ENCODE results near the gene GNB1.
"Not testable (repeated sequence)": the region's sequence is repeated elsewhere in the genome, so short reads cannot be mapped to it uniquely, and the experiment has no call there.

Gene GNB1

DNA sequence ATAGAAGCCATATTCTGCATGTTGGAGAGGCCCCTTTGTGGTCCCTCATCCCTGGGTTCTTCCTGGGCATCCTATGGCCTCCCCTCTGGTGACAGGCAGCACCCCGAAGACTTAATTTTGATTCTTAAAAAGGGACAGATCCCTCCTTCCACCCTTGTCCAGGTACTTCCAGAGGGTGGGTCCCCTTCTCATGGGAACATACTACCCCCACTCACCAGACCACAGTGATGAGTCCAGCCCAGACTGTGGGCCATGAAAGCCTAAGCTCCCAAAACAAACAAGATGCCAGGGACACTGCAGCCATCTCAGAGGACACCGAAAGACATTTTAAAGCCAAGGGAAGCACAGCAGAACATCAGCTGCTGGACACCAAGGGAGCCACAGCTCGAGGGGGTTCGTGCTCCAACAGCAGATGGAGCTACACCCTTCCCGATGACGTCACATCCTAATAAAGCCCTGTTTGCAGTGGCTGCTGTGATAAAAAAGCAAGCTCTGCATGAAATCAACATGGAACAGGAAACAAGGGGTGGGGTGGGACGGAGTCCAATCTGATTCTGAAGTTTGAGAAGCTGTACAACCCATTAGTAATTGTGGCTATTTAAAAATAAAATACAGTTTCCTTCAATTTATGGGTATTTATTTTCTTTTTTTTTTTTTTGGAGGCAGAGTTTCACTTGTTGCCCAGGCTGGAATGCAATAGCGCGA, 32.4 kb downstream of the GNB1 start:
- peak in 3 of 5 experiments; percentile 20 to 57 (median 27) for DNase-seq

DNA sequence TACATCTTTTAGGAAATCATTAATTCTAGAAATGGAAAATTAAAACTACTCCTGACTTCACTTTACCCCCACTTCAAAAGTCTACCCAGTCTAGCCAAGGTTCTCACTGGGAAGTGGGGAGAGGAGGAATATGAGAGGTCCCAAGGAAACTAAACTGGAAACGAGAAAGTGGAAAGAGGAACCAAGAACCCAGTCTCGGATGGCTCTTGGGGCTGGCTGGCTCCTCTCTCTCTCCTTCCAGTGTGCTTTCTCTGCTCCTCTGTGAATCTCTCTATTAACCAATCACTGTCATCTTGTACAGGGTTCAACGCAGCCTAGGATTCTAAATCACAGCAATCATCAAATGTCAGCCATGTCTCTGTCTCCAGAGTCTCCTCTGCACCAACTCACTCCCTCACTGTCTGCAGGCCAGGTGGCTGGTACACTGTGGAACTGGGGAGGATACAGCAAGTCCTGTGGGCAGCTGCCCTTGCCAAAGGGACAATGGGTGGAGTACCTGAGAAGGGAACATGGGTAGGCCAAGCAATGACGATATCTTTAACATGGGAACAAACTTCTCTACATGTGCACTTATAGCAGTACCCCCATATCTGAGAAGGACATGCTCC, 33.7 kb downstream of the GNB1 start:
- no peak for DNase-seq

DNA sequence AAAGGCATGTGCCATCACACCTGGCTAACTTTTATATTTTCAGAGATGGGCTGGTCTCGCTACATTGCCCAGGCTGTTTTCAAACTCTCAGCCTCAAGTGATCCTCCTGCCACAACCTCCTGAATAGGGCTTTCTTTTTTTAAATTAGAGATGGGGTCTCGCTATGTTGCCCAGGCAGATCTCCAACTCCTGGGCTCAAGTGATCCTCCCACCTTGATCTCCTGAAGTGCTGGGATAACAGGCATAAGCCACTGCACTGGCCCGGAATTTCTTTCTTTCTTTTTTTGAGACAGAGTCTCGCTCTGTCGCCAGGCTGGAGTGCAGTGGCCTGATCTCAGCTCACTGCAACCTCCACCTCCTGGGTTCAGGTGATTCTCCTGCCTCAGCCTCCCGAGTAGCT, 34.7 kb downstream of the GNB1 start:
- not testable (repeated sequence) for DNase-seq

DNA sequence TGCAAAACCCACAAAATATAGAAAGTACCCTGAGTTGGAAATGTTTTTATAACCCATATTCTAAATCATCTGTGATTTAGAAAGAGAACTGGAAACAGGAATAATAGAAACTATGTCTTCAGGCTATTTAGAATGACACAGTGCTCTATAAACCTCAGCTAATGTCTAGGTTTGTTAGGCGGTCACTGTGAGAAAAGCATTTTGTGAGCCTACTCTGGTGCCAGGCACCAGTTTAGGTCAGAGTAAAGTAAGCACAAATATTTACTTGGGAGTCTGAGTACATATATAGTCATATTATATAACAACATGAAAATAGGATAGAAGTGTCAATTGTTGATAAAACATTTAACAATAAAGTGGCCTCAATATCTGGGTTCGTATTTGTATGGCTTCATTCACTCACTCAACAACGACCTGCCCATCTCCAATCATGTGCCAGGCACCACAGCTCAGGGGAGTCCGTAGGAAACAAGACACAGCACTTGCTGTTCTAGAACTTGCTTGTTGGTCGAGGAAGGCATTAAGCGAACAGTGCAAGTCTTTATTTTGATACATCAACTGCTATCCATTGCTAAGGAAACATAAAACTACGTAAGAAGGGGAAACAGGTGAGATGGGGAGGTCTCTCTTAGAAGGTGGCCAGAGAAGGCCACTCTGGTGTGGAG, 37.2 kb downstream of the GNB1 start:
- DNase-seq, result no peak

DNA sequence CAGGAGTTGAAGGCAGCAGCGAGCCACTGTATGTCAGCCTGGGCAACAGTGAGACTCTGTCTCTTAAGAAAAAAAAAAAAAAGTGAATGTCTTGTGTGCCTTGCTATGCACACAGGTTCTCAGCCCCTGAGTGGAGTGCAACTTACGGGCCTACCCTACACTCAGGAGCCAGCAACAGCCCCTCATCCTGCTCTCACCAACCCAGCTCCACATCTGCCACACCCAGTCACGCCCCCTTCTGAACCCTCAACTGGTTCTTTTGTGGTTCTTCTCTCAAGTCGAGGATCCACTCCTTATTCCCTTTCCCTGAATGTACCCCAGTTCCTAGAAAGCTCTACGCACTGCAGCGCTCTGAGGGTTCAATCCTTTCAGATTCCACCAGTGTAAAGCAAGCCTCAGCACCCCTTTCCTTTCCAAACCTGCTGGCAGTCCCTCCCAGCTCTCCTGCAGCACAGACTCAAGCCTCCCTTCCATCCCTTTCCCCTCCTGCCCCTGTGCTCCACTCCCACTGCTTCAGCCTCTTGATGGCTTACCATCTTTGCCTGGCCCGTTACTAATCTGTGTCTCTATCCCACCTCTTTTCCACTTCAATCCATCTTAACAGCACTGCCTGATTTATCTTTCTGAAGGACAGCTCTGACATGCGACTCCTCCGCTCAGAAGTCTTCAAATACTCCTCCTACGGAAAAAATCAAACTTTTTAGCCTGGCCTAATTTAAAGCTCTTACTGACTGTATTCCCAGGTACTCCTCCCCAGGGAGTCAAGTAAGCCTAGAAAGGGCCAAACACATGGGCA, 38.1 kb downstream of the GNB1 start:
- no peak for DNase-seq

DNA sequence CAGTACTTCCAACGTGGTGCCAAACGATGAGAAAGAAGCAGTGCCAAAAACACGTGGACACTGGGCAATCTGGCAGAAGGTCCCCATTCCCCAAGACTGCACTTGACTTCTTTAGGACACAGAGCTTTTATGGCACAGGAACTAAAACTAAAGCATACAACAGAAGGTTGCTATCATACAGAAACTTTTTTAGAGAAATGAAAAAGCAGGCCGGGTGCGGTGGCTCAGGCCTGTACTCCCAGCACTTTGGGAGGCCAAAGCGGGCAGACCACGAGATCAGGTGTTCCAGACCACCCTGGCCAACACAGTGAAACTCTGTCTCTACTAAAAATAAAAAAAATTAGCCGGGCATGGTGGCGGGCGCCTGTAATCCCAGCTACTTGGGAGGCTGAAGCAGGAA, 43.0 kb downstream of the GNB1 start:
- DNase-seq, result no peak

DNA sequence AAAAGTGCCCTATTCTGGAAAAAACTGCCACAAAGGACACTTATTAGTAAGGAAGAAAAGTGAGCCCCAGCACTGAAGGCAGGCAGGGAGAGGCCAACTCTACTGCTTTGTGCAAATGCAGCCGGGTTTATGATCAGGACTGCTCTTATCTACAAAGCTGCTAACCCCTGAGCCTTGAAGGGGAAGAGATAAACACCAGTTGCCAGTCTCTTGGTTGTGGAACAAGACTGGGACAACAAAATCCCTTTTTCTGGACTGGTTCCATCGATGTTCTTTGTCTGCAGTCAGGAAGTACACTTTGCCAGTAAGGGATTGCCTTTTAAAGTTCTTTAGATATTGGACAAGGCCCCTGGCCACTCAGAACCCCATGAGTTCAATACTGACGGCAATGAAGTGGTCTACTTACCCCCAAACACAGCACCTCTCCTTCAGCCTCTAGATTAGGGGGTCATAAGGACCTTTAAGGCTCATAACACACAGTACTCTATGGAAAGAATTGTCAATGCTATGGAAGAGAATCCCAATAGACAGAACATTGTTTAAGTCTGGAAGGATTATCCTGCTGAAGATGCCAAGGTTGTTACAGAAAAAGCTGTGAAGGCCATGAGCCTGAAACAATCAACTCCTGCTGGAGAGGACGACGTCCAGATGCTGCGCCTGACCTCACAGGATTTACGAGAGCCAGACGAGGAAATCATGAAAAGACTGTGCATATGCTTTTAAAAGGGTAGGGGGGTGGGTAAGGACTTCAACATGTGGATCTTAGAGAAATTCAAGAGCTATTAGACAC, 43.6 kb downstream of the GNB1 start:
- no peak for DNase-seq

DNA sequence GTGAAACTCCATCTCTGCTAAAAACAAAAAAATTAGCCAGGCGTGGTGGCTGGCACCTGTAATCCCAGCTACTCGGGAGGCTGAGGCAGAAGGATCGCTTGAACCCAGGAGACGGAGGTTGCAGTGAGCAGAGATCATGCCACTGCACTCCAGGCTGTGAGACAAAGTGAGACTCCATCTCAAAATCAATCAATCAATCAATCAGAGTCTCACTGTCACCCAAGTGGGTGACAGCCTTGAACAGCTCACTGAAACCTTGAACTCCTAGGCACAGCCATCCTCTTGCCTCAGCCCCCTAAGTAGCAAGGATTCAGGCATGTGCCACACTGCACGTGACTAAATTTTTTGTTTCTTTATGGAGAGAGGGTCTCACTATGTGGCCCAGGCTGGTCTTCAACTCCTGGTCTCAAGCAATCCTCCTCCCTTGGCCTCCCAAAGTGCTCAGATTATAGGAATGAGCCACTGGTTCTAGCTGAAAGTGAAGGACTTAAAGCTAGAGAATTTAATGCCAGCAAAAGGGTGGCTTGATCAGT, 44.4 kb downstream of the GNB1 start:
- no peak for DNase-seq

DNA sequence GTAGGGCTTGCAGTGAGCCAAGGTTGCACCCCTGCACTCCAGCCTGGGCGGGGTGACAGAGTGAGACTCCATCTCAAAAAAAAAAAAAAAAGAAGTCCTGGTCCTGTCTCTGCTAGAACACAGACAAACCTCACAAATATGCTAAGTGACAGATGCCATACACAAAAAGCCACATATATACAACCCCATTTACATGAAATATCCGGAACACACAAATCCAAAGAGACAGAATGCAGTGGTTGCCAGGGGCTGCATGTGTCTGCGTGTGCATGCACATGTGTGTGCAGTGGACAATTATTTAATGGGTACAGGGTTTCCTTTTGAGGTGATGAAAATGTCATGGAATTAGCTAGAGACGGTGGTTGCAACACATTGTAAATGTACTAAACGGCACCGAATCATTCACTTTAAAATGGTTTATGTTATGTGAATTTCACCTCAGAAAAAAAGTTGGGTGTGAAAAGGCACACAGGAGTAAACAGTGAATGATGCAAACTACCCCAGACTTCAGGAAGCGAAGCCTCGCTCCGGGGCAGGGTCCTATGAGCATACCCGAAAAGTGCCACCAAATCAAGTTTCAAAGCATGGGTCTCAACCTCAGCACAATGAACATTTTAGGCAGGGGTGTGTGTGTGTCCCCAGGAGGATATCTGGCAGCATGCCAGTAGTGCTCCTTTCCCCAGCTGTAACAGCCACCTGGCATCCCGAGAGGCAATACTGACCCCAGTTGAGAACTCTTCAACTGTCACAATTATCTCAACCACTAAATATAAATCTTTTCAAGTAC, 48.3 kb downstream of the GNB1 start:
- no peak for DNase-seq

DNA sequence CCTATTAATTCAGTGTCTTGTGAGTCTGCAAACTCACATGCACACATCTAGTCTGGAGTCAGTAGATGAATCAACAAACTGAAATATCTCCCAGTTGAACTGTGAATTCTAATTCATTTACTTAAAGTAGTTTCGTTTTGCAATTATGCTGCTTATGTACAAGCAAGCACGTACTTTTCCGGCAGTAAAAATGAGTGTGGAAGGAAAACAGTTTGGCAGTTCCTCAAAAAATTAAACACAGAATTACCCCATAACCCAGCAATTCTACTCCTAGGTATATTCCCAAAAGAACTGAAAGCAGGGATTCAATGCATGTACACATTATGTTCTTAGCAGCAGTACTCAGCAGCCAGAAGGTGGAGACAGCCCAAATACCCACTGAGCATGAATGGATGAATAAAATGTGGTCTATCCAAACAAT, 49.3 kb downstream of the GNB1 start:
- no peak for DNase-seq

DNA sequence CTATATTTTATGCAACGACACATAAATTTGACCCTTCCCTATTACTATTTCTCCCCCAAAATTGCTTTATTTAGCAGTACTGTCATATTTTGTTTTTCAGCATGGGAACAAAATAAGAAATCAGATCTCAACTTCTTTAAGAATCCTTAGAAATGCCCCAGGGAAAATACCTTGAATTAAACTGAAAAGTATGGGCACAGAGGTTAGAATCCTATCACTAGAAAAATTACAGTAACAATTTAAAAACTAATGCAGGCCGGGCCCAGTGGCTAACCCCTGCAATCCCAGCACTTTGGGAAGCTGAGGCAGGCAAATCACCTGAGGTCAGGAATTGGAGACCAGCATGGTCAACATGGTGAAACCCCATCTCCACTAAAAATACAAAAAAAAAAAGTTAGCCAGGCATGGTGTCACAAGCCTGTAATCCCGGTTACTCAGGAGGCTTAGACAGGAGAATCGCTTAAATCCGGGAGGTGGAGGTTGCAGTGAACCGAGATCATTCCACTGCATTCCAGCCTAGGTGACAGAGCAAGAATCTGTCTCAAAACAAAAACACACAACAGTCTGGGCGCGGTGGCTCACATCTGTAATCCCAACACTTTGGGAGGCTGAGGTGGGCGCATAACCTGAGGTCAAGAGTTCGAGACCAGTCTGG, 51.4 kb downstream of the GNB1 start:
- DNase-seq, result no peak

DNA sequence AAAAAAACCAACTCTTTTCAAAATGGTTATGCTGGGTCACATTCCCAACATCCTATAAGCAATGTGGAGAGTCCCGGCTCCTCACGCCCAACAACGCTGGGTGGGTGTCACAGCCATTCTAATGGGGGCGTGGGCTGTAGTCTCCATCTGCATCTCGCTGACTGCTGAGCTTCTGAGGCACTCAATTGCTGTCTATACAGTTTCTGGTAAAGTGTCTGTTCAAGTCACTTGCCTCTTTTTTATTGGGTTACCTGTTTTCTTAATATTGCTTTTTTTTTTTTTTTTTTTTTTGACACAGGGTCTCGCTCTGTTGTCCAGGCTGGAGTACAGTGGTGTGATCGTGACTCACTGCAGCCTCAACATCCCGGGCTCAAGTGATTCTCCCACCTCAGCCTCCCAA, 54.8 kb downstream of the GNB1 start:
- DNase-seq, result no peak

DNA sequence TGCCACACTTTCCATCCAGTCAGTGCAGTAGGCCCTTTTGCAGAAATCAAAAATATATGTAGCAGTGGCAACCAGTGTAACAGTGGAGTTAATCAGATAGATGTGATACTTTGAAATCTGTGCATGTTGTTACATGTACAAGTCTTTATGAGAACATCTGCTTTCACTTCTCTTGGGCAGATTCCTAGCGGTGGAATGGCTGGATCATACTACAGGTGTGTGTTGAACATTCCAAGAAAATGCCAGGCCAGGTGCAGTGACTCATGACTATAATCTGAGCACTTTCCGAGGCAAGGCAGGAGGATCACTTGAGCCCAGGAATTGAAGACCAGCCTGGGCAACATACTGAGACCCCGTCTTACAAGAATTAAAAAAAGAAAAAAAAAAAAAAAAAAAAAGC, 55.3 kb downstream of the GNB1 start:
- DNase-seq, result no peak

DNA sequence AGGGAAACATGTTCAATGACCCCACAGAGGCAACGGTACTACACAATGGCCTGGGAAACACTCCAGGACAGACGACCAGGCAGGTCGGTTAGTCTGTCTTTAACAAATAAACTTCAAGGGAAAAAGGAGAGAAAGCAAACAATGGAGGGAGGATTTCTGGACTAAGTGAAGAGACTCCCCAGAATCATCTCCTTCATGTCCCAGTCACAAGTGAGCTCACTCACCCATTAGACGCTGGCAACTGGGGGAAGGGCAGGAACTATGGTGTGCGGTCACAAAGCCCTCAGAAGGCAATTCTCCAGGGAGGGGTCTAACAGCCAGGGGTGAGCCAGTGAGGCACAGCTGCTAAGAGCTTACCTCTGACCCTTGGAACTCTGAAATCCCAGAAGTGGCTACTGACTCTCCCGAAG, 57.0 kb downstream of the GNB1 start:
- DNase-seq, result no peak

DNA sequence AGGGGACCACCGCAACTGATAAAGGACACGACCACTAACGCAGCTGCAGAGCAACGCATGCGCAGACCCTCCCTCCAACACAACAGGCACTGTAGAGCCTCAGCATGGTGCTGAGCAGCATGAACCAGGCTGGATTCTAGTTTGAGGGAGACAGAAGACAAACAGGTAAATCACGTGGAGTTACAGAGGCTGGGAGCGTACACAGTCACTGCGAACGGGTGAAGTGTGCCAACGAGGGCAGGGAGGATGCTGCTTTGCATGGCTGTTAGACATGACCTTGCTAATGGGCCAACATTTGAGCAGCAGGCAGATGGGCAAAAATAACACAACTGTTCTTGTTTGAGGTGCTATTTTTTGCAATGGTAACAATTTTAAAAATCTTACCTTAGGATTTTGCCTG, 57.4 kb downstream of the GNB1 start:
- DNase-seq, result no peak

DNA sequence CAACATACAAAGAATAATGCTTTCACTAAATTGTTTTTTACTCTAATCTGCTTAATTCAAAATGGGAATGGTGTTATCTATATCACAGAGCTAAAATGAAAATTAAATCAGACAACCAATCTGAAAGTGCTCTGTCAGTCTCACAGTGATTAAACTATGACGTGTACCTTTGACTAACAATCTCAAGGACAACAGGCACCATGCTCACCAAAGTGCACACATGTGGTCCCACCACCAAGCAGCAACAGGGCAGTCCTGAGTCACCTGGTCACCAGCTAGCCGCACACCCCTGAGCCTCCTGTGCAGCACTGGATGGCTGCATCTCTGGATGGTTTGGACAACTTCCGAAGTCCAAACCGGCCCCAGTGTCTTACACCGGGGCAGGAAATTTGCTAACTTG, 58.1 kb downstream of the GNB1 start:
- DNase-seq, result no peak

DNA sequence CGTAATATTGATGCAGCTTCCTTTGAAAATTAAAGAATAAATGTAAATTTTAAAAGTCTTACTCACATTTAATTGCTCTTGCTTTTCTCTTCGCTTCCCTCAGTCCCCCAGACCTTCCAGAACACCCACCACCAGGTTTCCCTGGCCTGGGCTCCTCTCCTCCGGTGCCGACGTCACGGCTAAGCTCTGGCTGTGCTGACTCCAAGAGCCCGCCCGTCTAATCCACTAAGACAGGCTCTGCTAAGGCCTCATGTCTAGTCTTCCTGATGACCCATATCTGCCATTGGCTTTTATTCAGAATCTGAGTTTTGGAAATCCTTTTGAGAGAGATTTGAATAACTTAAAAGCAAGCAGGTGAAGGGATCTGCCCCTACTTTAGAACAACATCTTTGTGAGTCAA, 58.7 kb downstream of the GNB1 start:
- no peak for DNase-seq

DNA sequence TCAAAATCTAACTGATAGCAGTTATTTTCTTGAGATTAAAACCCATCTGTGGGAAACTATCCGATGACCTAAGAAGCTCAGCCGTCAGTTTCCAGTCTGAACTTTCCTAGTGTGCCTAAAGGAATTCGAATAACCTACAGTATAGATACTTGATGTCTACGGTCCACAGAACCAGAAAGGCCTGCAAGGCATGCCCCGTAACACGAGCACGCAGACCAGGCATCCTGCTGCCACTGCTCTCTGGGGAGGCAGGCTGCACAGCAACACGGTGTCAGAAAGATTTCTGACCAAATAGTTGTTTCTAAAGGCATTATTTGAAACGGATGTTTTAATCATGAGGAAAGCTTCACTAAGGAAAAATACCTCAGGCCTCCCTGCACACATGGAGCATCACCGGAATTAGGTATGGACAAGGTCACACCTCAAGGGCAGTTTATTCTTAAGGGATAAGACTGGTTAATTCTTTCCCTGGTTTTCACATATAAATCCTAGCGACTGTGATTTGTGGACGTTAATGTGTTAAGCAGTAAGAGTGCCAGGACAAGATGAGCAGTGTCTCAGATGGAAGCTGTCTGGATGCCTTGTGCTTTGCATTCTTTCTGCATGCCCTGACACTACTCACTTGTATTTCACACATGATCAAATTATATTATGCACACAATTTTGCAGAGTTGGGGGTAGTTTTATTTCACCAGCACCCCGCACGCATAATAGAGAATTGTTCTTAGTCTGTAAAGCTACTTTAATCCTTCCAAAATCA, 63.6 kb downstream of the GNB1 start:
- no peak for DNase-seq

DNA sequence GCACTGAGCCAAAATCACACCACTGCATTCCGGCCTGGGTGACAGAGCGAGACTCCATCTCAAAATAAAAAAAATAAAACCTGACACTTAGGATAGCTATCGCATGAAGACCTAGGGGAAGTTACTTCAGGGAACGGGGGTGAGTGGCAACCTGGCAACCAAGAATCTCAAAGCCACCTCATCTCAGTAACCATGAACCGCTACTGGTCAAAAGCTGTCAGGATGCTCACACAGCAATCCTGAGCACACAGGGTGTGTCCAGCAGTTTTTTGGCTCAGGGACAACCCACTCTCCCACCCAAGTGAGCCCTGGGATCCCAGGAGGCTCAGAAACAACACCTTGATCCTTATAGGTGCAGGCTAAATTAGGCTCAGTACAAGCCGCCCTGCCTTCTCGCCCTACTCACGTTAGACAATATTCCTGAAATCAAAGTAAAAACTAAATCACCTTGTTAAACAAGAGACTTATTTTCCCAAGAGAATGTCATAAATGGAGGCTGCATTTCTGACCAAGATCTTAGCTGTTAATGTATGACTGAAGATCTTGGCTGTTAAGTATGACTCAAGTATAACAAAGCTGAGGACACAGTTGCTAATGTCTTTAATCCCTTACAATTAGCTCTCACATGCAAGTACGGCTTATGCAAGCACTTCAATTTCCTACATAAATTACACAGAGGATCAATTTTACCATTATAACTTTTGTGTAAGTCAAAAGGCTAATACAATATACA, 64.4 kb downstream of the GNB1 start:
- DNase-seq, result peak in 1 of 5 experiments; percentile 26
